Myocyte (in vitro differentiated cells): ENCODE measurements around the gene DNAJB5. TPM values are rescaled to one million over a fixed set of nuclear protein-coding genes. Genes with fewer than 3 reads are reported as not detected.

Source experiments
- total RNA-seq: library from RNA; depleted of rRNA; stranded (reverse); fragments of >200 nt; gene quantifications from 2 replicates; pipeline ENCODE4 v1.2.3, GENCODE V29; 2014

DNAJB5 gene
- total RNA-seq, 1 donor from 2014 or later: 71.7 TPM

Other genes starting within 250 kb of the DNAJB5 start
- gene PHF24, start 31.5 kb upstream of the DNAJB5 start, total RNA-seq: not detected in 2 replicates
- 338 and 383 TPM in 2 replicates for gene VCP, start 82.9 kb downstream of the DNAJB5 start, total RNA-seq
- 6.1 and 8.7 TPM in 2 replicates for gene FANCG, start 90.2 kb downstream of the DNAJB5 start, total RNA-seq
- 17.3 and 17.6 TPM in 2 replicates for gene PIGO, start 106.8 kb downstream of the DNAJB5 start, total RNA-seq
- 104 and 124 TPM in 2 replicates for gene STOML2, start 113.4 kb downstream of the DNAJB5 start, total RNA-seq
- 56.6 and 58.7 TPM in 2 replicates for gene ATOSB, start 126.1 kb downstream of the DNAJB5 start, total RNA-seq
- 19.0 and 22.9 TPM in 2 replicates for gene UNC13B, start 172.3 kb downstream of the DNAJB5 start, total RNA-seq